GM18505 (cell line): Measurements from ENCODE around the gene NR1H4.
"Not testable (repeated sequence)": the region's sequence is repeated elsewhere in the genome, so short reads cannot be mapped to it uniquely, and the experiment has no call there.

Experiments used
- ATAC-seq: cut with Tn5 transposase; IDR thresholded peaks from one replicate; pipeline ENCODE4 v1.9.1; 2021; ENCODE audit not compliant: unreplicated experiment
- POLR2A ChIP-seq: IDR thresholded peaks from 4 replicates; pipeline ENCODE4 v1.6.1; 2011; ENCODE audit warnings: borderline replicate concordance; ENCODE audit not compliant: insufficient read depth, insufficient read length; ENCODE audit errors: extremely low read depth

NR1H4 gene

DNA sequence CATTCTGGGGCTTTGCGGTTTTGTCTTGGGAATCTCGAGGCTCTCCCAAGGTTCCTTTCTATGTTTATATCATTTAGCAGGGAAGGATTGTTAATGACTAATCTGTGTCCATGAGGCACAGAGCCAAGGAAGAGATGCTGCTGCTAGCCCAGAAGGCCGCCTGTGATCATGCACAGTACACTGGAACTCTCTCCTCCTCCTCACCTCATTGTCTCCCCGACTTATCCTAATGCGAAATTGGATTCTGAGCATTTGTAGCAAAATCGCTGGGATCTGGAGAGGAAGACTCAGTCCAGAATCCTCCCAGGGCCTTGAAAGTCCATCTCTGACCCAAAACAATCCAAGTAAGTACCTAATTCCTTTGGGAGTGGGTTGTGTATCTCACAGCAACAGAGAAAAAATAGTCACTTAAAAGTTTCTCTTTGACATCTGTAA lies at the start of gene NR1H4:
NR1H4 (plus strand) TSS at position 151 of the 435 bp plus-strand sequence. CDS start 19,458 bp downstream, outside the sequence.
- no peak for TF ChIP-seq POLR2A
- ATAC-seq, result no peak

DNA sequence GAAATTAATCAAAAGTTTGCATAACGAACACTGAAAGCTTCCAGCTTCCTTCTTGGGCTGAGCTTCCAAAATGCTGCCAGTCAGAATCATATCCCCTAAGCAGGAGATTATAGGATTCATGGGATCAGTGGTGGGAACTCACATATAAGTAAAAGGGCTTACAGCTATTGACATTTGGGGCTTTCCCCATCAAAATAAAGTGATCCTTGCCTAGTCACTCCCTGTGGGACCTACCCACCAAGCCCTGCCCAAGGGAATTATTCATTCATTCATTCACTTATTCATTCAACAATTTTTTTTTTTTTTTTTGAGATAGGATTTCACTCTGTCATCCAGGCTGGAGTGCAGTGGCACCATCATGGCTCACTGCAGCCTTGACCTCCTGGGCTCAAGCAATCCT lies 47.5 kb upstream of the NR1H4 start:
- no peak for ATAC-seq

DNA sequence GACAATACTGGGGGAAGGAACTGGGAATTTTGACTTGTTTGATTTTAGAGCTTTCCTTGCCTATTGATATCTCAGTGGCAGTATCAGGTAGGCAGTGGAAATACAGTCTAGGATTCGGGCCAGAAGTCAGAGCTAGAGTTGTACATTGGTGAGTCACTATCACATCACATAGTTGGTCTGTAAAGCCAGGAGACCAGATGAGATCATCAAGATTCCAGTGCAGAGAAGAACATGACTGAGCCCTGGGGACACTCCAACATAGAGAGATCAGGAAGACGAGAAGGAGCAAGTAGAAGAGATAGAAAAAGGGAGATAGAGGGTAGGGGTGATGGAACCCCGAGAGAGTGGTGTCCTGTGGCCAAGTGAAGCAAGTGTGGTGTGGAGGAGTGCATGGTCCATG lies 46.6 kb upstream of the NR1H4 start:
- no peak for TF ChIP-seq POLR2A
- ATAC-seq, result no peak

More for the DNA sequence above, 47.5 kb upstream of the NR1H4 start:
- TF ChIP-seq POLR2A, result no peak

DNA sequence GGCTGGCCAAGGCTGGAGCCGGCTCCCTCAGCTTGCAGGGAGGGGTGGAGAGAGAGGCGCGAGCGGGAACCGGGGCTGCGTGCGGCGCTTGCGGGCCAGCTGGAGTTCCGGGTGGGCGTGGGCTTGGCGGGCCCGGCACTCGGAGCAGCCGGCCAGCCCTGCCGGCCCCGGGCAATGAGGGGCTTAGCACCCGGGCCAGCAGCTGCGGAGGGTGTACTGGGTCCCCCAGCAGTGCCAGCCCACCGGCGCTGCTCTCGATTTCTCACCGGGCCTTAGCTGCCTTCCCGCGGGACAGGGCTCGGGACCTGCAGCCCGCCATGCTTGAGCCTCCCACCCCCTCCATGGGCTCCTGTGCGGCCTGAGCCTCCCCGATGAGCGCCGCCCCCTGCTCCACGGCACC lies 43.4 kb upstream of the NR1H4 start:
- ATAC-seq, result not testable (repeated sequence)

DNA sequence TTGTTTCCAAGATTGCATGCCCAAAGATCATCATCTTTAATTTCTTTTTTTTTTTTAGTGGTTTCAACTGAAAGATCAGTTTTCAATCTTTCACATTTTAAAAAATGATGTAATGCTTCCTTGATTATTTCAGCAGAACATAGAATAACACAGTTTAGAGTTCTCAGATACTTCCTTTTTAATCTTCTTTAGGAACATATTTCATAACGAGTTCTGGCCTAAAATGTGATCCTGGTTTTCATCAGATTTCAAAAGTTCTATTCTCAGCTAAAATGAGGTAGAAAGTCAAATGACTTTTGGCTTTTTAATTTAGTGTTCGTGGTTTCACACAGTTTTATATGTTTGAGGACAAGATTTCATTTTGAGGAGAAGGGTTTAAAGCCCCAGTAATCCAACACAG lies 40.0 kb upstream of the NR1H4 start:
- no peak for ATAC-seq
- TF ChIP-seq POLR2A, result no peak

DNA sequence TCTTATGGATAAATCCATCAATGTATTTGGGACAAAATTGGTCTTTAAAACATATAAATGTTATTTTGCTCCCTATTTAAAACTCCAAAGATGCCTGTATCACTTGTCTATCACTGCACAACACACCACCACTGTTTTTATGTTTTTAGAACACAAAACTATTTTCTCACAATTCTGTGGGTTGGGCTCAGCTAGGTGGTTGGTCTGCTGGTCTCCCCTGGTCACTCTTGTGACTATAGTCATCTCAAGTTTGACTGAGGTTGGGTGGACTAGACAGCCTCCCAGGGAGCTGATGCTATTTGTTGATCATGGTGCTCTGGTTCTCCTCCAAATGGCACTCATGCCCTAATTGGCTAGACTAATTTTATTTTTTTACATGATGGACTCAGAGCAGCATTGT lies 39.5 kb upstream of the NR1H4 start:
- no peak for TF ChIP-seq POLR2A
- no peak for ATAC-seq

DNA sequence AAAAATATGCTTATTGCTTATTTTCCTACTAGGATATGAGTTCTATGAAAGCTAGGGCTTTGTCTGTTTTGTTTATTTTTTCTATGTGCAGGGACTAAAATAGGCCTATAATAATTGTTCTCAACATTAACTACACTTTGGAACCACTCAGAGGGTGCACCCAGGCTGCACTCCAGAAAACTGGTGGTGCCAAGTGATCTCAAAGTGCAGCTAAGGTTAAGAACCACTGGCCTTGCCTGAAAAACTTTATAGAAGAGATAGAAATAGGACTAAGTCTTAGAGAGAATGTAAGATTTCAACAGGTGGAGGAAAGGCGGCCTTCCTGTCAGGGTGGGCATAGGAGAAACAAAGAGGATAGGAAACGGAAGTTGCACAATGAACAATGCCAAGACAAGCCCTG lies 37.7 kb upstream of the NR1H4 start:
- ATAC-seq, result no peak
- TF ChIP-seq POLR2A, result no peak

DNA sequence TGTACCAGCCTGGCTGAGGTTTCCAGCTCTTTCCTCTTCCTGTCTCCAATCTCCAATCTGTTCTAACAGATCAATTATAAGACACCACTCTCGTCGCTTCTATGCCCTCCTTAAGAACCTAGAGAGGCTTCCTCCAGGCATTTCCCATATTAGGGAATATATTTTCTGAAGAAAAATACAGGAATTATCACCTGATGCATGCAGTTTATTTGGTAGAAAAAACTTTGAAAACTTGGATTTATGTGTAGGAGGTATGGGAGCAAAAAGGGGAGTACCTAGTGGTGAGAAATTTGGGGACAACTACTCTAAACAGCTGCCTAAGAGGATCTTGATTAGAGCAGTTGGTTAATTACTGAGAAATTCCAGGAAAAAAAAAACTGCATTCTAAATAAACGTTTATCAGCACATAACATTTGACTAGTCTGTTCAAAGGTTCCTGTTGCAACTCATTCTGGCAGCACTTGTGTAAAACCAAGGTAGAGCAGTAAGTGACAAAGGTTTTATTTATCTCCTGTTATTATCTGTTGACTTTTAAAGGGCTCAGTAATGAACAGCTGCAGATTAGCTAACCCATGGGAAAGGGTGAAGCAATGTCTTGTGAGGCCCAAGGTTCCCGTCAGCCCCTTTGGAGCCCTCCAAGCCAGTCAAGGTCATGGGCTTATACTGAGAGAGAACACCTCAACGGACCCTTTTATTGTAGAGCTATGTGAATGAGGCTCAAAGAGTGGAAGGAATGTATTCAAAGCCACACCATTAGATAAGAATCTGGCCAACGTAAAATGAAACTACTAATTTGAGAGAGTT lies 36.4 kb upstream of the NR1H4 start:
- ATAC-seq, result no peak
- TF ChIP-seq POLR2A, result no peak

DNA sequence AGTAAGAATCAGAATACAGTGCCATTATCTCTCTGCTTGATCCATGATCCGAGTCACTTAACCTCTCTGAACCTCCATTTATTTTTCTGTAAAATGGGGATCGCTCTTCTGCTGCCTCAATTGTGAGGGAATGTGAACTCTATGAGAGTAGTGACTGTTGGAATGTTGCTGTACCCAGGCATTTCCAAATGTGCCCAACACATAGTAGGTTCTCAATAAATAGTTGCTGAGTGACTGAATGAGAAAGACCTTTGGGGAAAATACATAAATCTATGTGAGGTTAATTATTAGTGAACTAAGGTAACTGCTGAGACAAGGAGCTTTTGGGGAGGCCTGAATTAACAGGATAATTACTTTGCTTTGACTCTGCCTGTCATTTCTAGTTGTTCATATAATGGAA lies 33.9 kb upstream of the NR1H4 start:
- no peak for ATAC-seq

DNA sequence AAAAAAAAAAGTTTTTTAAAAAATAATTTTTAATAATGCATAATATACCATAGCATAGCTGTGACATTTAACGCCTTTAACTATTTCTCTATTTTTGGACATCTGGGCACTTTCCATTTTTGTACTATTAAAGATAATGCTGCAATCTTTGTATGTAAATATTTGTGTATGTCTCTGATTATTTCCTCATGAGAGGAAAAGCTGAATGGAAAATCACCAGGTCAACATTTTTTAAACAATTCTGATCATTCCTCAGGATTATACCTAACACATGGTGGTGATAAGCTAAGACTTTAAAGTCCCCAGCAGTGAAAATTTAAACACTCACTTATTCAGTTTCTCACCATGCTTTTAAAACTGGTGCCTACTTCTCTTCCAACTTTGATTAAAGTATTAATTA lies 31.3 kb upstream of the NR1H4 start:
- TF ChIP-seq POLR2A, result no peak
- ATAC-seq, result no peak

More for the DNA sequence above, 33.9 kb upstream of the NR1H4 start:
- no peak for TF ChIP-seq POLR2A

DNA sequence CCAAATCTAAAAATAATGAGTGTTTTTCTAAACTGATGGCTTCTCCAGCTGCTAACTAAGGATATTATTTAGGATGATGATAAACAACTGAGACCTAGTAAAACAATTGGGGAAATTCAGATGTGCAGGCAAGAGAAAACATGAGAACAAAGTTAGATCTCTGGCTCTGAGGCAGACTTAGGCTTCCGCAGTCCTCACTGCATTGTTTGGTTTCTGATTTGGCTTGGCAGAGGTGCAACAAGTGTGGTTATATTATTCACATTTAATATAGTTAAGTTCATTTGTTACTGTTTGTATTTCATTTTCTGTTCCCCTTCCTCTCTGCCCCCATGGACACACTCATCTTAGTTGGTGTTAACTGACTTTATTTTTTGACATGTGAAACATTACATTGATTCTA lies 30.2 kb upstream of the NR1H4 start:
- no peak for TF ChIP-seq POLR2A
- no peak for ATAC-seq

DNA sequence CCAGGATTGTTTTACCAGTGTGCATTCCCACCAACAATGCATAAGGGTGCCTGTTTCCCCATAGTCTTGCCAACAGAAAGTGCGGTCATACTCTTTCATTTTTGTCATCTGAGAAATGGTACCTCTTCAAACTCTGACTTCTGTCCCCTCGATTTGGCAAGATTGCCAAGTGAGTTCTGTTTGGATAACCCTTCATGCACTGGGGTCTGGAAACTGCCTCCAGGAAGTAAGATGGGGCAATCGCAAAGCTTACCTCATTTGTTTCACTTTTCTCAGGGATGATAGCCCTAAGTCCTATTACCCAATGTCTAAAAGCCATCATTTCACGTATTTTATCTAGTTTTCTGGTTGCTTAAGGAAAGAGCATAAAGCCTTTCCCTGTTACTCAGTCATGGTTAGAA lies 28.6 kb upstream of the NR1H4 start:
- no peak for TF ChIP-seq POLR2A
- no peak for ATAC-seq

DNA sequence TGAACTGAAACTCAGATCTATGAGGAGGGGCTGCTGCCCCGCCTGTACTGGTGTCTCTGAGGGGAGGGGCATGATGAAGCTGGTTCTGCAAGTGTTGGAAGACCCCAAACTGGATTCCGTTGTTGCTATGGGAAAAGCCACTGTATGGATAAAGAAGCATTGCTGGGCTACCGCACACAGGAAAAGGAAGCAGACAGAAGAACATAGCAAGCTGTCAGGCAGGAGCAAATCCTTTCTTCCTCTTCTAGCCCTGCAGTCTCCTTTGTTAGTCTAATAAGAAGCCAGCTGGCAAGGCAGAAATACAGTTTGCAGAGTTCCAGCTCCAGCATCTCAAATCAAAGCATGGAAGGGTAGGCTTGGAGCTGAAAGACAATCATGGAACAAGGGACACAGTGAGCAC lies 26.3 kb upstream of the NR1H4 start:
- no peak for ATAC-seq

DNA sequence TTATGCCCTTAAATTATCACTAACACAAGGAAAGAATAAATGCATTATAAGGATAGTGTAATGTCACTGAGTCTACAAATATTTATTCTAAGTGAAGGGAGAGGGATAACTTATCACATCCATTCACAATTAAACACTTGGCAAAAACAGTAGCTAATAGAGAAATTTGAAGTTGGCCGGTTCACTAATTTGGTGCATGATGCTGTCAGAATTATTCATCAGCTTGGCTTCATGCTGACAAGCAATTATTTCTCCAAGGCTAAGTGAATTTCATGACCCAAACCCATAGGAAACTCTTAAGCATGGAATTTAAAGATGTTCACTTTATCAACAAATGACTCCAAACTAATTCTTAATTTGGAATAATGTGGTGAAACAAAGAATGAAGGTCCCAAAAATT lies 25.0 kb upstream of the NR1H4 start:
- no peak for ATAC-seq
- no peak for TF ChIP-seq POLR2A

More for the DNA sequence above, 26.3 kb upstream of the NR1H4 start:
- TF ChIP-seq POLR2A, result no peak

DNA sequence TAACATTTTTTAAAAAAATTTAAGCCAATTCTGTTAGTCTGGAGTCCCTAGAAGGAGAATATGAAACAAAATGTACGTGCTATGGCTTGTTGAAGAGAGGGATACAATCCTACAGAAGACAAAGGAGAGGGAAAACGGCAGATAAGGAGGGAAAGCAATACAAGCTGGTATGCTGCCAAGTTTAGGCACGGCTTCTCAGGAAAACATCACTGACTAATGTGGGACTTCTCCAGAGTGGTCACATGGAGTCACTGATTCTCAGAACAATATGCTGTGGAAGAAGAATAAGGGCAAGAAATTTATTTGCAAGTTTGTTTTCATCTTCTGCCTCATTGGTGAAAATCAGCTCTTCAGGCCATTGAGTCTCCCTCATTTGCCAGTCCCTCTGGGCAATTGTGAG lies 22.9 kb upstream of the NR1H4 start:
- no peak for TF ChIP-seq POLR2A
- no peak for ATAC-seq
